ENCODE data around the gene UBAP1L. TPM values are rescaled to one million over a fixed set of nuclear protein-coding genes. Genes with fewer than 3 reads are reported as not detected.

Gene UBAP1L
- total and polyA plus RNA-seq, 2 of the 4 experiments (the other 2 are of a cell fraction) = 0.36 to 1.1 TPM

- Histone ChIP-seq H3K56ac (ENCODE audit: extremely low read depth, insufficient read depth, low read length) (no peak overlapping the region), H3K14ac (replicated peaks; ENCODE audit: low read depth, low read length) (no peak overlapping the region), H3K36me3 (ENCODE audit: control insufficient read depth, insufficient read depth, low read length) (no peaks in the 10 kb centered on the region), H3K27ac (ENCODE audit: insufficient read depth, low read length) (no peak overlapping the region), H3K27me3 (ENCODE audit: control insufficient read depth, insufficient read depth, low read length) (peaks cover 28% of the 10 kb centered on the region), H2AFZ (replicated peaks; ENCODE audit: low read length, poor library complexity) (no peak overlapping the region), H2BK120ac (ENCODE audit: low read depth, low read length) (no peak overlapping the region), H2BK5ac (ENCODE audit: low read depth, low read length, poor library complexity, severe bottlenecking) (no peak overlapping the region), H4K8ac (ENCODE audit: low read depth in 2 of 2, low read length in 2 of 2) (no peak overlapping the region), H3K9me3 (ENCODE audit: control insufficient read depth, insufficient read depth, low read length) (no peaks in the 10 kb centered on the region), H2BK20ac (ENCODE audit: low read depth, low read length) (no peak overlapping the region), H3K9me1 (ENCODE audit: insufficient read depth, low read length) (no peaks in the 10 kb centered on the region), H4K91ac (ENCODE audit: insufficient read depth, low read depth, low read length) (no peak overlapping the region), H2AK9ac (replicated peaks; ENCODE audit: low read depth, low read length, poor library complexity) (no peak overlapping the region), H3K18ac (ENCODE audit: low read depth, low read length) (no peak overlapping the region), H3K4ac (ENCODE audit: low read depth, low read length) (no peak overlapping the region), H2AK5ac (ENCODE audit: low read depth, low read length) (0 out of 2 replicates have a peak overlapping the region, but pooled peaks have one; percentile 2), H3K4me1 (ENCODE audit: control insufficient read depth, insufficient read depth, low read length) (peaks cover 37% of the 10 kb centered on the region), H3K4me2 (ENCODE audit: low read depth, low read length) (no peak overlapping the region), H3K4me3 (ENCODE audit: insufficient read depth, low read depth, low read length) (no peak overlapping the region), H3K79me1 (ENCODE audit: low read depth in 1 of 2, low read length in 2 of 2) (no peaks in the 10 kb centered on the region), H4K20me1 (ENCODE audit: insufficient read depth, low read length) (no peaks in the 10 kb centered on the region; the same call in 1 of the 2 replicates), H4K5ac (ENCODE audit: low read depth, low read length) (no peak overlapping the region), H3K23ac (ENCODE audit: low read depth, low read length) (no peak overlapping the region), H2BK15ac (ENCODE audit: low read depth, low read length) (no peak overlapping the region), H3K9ac (ENCODE audit: low read depth, low read length) (no peak overlapping the region)
- no TSS peak for BruUV-seq (replicated peaks)
- ChIA-PET CTCF (interaction anchor here (0.8 to 1.2 kb wide), 4 partner anchors 14 to 53 kb away, joined by 3 to 4 read pairs (median 3); no protein-coding TSS in a partner anchor), POLR2A (ENCODE audit: unreplicated experiment) (no interaction called here)
- in situ Hi-C loops (cut with MboI; ENCODE audit: low sequenced_read_pairs) (loop anchor here (5.0 to 10.0 kb wide), 2 partner anchors 35 to 53 kb away; no protein-coding TSS in a partner anchor), intact Hi-C loops (cut with micrococcal nuclease) (no loop called here), dilution Hi-C loops (cut with HindIII; ENCODE audit: low sequenced_read_pairs, unreplicated experiment) (no loop called here)
- no peak for DNase-seq
- ATAC-seq (ENCODE audit: low read depth) = no peak
- no CpG with 5 or more reads among the region's 3 CpGs for WGBS, 2 experiments (ENCODE audit: extremely low coverage in 2 of 2, insufficient read length in 1 of 2)
- TF ChIP-seq FOS (IDR thresholded peaks at IDR 0.05; ENCODE audit: low read depth, low read length) = no peak
- TF ChIP-seq SMC3 (IDR thresholded peaks at IDR 0.05; ENCODE audit: low read depth, low read length) = no peak
- TF ChIP-seq RCOR1 (IDR thresholded peaks at IDR 0.05; ENCODE audit: insufficient replicate concordance, low read length) = no peak
- no peak for TF ChIP-seq MAZ (IDR thresholded peaks at IDR 0.05; ENCODE audit: borderline replicate concordance, low read depth, low read length)
- TF ChIP-seq CHD1 (IDR thresholded peaks at IDR 0.05; ENCODE audit: low read depth, low read length) = no peak
- TF ChIP-seq MAFK (IDR thresholded peaks at IDR 0.05; ENCODE audit: low read depth, low read length) = no peak
- TF ChIP-seq ELK1 (IDR thresholded peaks at IDR 0.05; ENCODE audit: borderline replicate concordance, low read depth, low read length) = no peak
- TF ChIP-seq RAD21 (IDR thresholded peaks at IDR 0.05; ENCODE audit: low read length) = no peak
- no peak for TF ChIP-seq RFX5 (IDR thresholded peaks at IDR 0.05; ENCODE audit: low read depth, low read length)
- TF ChIP-seq CEBPB (IDR thresholded peaks at IDR 0.05; ENCODE audit: low read depth, low read length) = no peak
- no peak for TF ChIP-seq NFE2L2 (IDR thresholded peaks at IDR 0.05; ENCODE audit: low read depth, low read length)
- no peak for TF ChIP-seq BHLHE40 (IDR thresholded peaks at IDR 0.05; ENCODE audit: low read depth, low read length)
- TF ChIP-seq MXI1 (IDR thresholded peaks at IDR 0.05; ENCODE audit: borderline replicate concordance, low read depth, low read length) = no peak
- no peak for TF ChIP-seq USF2 (IDR thresholded peaks at IDR 0.05; ENCODE audit: low read depth, low read length)
- no peak for TF ChIP-seq POLR2A (IDR thresholded peaks at IDR 0.05; ENCODE audit: low read depth, low read length)
- TF ChIP-seq, protein P1, sequence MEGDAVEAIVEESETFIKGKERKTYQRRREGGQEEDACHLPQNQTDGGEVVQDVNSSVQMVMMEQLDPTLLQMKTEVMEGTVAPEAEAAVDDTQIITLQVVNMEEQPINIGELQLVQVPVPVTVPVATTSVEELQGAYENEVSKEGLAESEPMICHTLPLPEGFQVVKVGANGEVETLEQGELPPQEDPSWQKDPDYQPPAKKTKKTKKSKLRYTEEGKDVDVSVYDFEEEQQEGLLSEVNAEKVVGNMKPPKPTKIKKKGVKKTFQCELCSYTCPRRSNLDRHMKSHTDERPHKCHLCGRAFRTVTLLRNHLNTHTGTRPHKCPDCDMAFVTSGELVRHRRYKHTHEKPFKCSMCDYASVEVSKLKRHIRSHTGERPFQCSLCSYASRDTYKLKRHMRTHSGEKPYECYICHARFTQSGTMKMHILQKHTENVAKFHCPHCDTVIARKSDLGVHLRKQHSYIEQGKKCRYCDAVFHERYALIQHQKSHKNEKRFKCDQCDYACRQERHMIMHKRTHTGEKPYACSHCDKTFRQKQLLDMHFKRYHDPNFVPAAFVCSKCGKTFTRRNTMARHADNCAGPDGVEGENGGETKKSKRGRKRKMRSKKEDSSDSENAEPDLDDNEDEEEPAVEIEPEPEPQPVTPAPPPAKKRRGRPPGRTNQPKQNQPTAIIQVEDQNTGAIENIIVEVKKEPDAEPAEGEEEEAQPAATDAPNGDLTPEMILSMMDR (conservative IDR thresholded peaks at IDR 0.05; ENCODE audit: low read depth, low read length) = no peak
Observed at GRCh38 chr15:65087411-65087810, 27.6 kb downstream of the UBAP1L start.
